GM08714 (cell line): ENCODE data around the gene FAM90A1.
"Not testable (repeated sequence)": the region's sequence is repeated elsewhere in the genome, so short reads cannot be mapped to it uniquely, and the experiment has no call there.

ENCODE experiments used
- H3K4me3 ChIP-seq: fragments of 200-500 bp; sonication (Bioruptor generic); 2 replicates; pipeline ENCODE4 v1.5.1; 2014; ENCODE audit warnings: mild to moderate bottlenecking, low read length, inconsistent platforms

FAM90A1 gene

DNA sequence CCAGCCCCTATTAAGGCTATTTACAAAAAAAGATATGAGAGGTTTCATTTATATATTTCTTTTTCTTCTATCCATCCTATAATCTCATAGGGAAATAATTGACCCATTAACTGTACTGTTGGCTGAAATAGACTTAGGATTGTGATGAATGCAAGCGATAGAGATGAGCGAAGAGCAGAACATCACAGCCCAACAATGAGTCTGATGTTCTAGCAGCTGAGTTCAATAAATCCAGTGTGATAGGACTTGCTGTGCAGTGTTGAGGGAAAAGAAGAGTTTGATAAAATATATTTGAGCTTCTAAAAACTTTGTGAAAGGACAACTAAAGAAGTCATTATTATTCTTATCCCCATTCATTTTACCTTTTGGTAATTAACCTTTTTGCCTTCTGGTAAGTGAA is 54.5 kb downstream of the FAM90A1 start:
- H3K4me3 ChIP-seq: not testable (repeated sequence)
